A204.1 (cell line): Measurements from ENCODE around the gene GASK1A.
"Not testable (repeated sequence)": the region's sequence is repeated elsewhere in the genome, so short reads cannot be mapped to it uniquely, and the experiment has no call there.

Experiments
- FAIRE-seq: peaks from 2 replicates; lab custom pipeline; 2012; peaks lifted over from hg19 to GRCh38; lab: Jason Lieb, UNC

GASK1A gene

GRCh38 chr3:43063114-43063513, 84.0 kb downstream of the GASK1A start:
- no peak for FAIRE-seq

DNA sequence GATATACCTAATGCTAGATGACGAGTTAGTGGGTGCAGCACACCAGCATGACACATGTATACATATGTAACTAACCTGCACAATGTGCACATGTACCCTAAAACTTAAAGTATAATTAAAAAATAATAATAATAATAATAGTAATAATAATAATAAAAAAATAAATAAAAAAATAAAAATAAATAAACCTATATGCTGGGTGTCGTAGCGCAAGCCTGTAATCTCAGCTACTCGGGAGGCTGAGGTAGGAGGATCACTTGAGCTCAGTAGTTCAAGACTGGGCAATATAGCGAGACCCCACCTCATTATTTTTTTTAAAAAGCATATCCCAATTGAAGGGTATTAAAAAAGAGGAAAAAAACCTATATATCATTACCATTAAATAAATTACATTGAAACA, 91.6 kb downstream of the GASK1A start:
- not testable (repeated sequence) for FAIRE-seq

GRCh38 chr3:43071313-43071893, 92.3 kb downstream of the GASK1A start:
- FAIRE-seq: no peak

DNA sequence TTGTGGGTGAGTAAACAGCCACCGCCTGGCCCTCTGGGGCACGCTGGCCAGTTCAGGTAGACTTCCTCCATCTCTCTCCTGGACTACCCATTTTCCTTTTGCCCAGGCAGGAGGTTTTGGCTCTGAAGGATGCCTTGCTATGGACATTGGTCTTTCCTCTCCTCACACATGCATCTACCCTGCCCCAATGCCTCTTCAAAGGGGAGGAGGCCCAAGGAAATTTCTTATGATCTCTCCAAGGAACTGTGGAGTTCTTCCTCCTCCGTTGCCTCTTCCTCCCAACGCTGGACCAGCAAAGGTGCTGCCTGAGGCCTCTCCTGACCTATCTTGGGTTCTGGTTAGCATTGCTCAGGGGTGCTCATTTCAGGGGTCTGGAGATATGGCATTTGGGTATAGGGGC, 93.2 kb downstream of the GASK1A start:
- no peak for FAIRE-seq

- no peak for FAIRE-seq
Measured at GRCh38 chr3:43073116-43073835, 94.2 kb downstream of the GASK1A start.

DNA sequence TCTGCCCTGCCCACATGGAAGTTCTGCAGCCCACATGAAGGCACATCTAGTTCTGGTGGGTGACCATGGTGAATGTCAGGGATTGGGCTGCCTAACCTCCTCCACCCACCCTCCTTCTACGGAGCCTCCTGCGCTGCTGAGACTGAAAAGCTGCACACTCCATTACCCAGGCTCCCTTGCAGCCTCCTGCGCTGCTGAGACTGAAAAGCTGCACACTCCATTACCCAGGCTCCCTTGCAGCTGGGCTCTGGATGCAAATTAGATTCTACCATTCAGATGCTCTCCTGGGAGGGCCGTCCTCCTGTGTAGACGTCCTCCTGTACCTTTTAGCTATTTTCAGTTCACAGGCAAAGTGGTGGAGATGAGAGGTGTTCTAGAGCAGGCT, 94.7 kb downstream of the GASK1A start:
- no peak for FAIRE-seq

DNA sequence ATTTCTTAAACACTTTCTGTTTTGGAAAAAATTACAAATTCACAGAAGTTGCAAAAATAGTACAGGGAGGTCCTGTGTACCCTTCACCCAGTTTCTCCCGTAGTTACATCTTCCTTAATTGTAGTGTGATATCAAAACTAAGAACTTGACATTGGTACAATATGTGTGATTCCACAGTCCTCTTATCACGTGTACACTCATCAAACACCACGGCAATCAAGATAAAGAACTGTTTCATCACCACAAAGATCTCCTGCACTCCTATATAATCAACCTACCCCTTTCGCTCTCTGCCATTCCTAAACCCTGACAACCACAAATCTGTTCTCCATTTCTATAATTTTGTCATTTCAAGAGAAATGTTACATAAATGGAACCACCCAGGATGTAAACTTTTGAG, 95.4 kb downstream of the GASK1A start:
- FAIRE-seq: no peak

- no peak for FAIRE-seq
Measured at GRCh38 chr3:43074901-43075689, 96.0 kb downstream of the GASK1A start.

GRCh38 chr3:43075904-43076661, 97.0 kb downstream of the GASK1A start:
- FAIRE-seq: no peak

- FAIRE-seq: no peak
Measured at GRCh38 chr3:43076857-43077256, 97.7 kb downstream of the GASK1A start.

DNA sequence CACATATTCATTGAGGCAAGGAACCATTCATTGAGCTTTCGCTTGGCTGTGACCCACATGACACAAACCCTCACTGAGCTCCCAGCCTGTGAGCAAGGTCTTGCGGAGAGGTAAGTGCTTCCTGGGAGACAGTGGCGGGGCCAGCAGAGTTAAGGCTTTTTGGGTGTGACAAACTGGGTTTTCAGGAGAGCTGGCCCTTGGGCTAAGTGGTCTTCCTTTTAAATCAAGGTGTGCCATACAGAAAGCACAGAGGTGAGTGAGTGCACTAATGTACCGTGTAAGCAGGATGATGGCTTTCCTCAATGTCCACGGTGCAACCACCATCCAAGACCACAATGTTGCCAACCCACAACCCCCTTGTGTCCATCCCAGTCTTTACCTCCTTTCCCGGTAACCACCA, 98.2 kb downstream of the GASK1A start:
- FAIRE-seq: no peak

DNA sequence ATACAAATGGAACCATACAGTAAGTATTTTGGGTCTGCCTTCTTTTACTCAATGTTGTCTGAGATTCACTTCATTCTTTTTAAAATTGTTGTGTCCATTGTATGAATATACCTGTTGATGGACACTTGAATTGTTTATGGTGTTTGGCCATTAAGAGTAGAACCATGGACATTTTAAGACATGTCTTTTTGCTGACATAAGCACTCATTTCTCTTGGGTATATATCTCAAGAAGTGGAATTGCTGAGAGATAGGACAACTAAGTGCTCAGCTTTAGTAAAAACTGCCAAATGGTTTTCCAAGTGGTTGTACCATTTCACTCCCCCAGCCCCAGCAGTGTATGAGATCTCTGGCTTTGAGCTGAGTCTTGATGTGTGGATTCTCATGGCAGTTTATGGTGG, 98.6 kb downstream of the GASK1A start:
- FAIRE-seq: no peak

GRCh38 chr3:43079536-43080332, 100.6 kb downstream of the GASK1A start:
- FAIRE-seq: no peak

DNA sequence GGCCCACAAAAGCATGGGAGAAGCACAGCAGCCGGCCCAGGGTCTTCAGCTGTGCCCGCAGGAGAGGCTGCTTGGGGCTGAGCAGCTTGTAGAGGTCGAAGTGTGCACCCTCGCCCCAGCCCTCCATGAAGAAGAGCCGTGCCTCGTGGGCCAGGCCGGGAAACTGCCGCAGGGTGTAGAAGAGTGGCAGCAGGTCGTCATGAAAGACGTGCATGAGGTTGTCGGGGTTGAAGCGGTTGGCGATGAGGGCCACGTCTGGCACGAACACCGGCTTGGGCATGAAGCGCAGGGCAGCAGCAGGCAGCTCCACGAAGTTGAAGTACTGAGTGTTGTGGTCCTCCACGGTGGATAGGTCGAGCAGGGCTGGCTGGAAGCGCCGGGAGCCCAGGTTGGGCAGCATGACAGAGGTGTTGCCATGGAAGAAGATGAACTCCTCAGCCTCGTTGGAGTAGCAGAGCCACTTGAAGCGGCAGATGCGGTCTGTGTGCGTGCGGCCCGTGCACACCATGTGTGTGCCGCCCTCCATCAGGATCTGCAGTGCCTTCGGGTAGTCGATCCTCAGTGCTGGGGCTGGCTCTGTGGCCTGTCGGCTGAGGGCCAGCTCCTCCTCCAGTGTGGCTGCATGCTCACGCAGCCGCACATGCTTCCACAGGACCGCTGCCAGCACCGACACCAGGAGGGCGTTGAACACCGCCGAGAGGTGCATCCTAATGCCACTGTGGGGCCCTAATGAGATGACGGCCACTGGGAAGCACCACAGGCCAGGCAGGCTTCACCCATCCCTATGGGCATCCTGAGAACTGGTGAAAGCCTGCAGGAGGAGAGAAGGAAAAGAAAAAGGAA, 101.8 kb downstream of the GASK1A start:
- no peak for FAIRE-seq

DNA sequence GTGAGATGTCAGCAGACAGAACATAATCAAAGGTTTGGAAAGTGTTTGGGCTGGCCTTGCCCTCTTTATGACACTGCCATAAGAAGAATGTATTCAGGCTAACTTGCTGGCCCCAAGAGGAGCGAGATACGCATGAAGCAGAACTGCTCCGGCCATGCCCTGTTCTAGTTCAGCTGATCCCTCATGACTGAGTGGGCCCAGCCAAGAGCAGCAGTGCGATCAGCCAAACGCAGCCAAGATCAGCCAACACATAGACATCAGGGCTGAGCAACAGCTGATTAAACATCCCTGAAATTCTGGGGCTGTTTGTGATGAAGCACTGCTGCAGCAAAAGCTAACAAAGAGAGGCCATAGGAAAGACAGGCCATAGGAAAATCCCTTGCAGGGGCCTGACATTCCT, 102.7 kb downstream of the GASK1A start:
- no peak for FAIRE-seq

DNA sequence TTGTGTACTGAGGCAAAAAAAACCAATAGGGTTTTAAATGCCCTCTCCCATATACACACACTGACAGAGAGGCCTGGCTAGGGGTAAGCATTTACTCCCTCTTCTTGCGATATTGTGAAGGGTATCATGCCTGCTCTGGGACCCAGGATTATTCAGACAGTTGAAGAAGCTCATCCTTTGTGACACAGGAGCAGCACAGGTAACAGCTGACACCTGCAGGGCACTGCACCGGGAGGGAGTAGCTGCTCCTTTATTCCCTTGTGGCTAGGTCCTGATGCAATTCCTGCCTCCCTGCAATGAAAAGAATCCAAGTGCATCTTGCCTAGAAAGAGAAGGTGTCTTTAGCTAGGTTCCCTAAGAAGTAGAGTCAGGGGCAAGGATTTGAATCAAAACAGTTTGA, 103.3 kb downstream of the GASK1A start:
- no peak for FAIRE-seq

DNA sequence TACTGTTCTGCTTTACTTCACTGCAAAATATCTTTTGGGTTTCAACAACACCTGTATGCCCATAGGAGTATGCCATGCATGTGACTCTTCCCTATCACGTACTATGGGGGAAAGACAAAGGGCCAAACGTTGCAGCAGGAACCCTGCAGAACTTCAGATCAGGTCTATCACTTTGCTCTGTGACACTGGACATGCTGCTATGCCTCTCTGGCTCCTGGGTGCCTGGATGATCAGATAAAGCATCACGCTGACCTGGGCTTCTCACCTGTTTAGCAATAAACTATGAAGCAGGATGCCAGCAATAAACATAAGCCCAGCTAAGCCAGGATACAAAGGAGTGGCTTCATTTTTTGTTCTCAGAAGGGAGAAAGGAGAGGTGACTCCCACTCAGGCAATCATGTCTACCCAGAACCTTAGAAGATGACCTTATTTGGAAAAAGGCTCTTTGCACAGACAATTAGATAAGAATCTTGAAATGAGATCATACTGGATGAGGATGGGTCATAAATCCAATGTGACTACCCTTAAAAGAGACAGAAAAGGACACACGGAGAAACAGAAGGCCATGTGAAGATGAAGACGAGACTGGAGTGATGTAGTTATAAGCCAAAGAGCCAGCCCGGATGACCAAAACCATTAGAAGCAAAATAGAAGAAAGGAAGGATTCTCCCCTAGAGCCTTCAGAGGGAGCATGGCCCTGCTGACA, 107.5 kb downstream of the GASK1A start:
- FAIRE-seq: no peak

DNA sequence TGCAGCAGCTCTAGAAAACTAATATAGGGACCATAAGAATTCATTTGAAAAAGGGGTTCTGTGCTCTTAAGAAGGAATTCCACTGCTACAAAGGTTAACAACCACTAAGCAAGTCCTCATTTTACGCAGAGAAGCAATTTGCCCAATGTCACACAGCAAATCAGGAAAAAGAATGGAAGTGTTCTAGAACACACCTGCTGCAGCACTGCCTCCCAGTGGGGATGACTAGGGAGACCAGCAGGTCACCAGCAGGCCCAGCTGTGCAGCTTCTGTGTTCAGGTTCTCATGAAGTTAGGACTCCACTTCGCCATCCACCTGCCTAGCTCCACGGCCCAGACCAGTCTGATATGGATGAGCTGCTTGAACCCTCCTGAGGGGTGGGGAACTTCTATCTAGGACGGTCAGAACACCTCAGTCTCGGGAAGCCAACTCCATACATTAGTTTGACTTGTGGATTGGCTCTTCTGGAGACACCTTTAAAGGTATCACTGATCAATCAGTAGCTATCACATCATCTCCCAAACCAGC, 108.2 kb downstream of the GASK1A start:
- no peak for FAIRE-seq

- no peak for FAIRE-seq
Measured at GRCh38 chr3:43089081-43089480, 110.0 kb downstream of the GASK1A start.

GRCh38 chr3:43090238-43090637, 111.1 kb downstream of the GASK1A start:
- FAIRE-seq: no peak
